HG03378 (cell line): ENCODE data around the gene GNAQ.

Experiments
- ATAC-seq: cut with Tn5 transposase; IDR thresholded peaks from one replicate; pipeline ENCODE4 v1.9.1; 2021; ENCODE audit warnings: mild to moderate bottlenecking, moderate library complexity; ENCODE audit not compliant: unreplicated experiment

GNAQ gene

DNA sequence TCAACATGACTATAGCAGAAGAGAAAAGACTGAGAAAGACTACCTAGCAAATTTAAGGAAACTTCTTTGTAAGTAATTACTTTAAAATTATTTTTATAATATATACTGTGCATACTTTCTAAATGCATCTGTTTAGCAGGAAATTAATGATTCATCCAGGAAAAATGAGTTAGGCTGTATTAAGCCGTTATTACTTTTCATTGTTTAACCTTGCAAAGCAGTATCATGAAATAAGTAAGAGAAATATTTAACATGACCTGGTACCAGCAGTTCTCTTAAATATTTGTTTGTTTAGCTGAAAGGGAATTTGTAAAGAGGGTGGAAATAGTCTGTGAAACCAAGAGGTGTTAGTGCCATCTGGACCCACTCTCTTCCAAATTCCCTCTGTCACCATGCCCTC is 175.0 kb downstream of the GNAQ start:
- no peak for ATAC-seq

DNA sequence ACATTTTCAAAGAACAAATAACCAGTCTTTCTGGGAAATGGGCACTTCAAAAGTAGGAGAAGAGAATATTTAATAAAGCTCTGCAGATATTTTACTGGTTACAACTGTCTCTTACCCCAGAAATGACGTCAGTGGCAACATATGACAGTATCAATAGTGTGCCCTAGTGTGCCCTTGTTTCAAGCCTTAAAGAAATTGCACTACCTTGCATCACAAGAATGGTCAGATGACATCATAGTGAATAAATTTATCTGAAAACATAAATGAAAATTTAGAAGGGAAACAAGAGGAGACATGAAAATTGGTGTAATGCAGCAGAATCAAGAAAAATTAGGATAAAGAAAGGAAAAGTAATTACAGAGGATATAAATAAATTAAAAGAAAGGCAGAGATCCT is 176.7 kb downstream of the GNAQ start:
- no peak for ATAC-seq

DNA sequence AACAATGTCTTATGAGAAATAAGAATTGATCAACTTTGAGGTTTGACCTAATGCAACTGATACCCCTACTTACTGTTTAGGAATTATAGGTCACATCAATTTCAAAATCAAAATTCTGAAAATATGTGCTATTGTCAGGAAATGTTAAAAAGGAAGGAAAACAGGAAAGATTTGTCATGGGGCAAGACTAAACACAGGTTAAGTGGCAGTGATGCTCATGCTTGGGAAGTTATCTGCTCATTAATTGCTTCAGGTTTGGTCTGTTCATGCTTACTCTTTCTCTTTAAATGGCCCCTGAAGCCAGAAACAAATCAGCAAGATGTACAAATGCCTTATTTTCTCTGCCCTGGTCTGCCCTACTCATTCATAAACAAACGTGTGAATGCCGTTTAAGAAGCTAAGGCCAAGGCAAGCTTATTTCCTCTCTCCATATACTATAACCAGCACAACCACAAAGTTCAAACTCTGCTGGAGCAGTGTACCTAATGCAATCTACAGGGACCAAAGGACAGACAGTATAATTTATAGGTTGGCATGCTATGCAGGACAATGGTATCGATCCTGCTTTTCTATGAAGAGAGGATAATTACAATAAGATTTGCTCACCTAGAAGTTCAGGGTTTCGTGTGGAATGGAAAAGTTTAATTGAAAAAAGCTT is 177.2 kb downstream of the GNAQ start:
- ATAC-seq = no peak

DNA sequence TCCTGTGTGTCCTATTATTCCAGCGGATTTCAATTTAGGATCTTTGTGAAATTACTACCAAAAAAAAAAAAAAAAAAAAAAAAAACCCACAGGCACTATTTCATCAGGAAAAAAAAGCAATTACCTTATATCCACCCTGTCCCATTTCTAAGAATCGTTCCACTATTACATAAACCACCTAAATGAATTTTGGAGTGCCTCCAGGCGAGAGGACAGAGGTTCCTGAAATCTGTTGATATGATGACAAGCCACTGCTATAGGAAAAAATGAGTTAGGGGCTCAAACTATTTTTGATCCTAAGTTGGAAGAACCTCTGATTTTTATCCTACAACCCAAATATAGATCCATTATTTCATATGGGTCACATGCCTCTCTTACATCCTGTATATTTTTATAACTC is 177.9 kb downstream of the GNAQ start:
- ATAC-seq = no peak

DNA sequence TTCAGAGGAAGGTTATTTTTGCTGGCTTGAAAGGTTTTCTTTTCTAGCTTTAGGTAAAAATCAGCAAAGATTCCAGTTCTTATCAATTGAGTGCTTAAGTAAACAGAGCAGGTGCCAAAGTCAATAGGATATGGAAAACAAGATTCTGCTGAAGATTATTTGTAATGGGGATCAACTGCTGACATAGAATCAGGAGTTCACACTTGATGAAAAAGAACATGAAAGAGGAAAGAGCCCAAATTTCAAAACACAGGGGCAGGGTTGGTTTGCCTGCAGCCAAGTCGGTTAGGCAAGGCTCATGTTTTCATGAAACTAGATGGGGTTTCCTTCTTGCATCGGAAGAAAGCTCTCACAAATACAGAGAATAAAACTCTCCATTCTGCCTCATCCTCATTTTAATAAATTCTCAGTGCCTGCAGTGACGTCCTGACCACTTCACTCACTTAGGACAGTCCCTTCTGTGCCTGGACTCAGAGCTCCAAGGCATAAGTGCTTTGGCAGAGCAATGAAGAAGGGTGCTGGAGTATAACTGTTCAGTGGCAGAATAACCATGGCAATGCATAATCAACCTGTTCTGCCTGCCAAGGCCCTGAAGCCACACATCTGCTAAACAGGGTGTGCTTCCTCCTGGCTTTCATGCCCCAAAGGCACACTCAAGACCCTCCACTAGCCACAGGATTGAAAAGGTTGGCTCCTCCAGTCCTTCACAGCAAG is 179.6 kb downstream of the GNAQ start:
- ATAC-seq = no peak

DNA sequence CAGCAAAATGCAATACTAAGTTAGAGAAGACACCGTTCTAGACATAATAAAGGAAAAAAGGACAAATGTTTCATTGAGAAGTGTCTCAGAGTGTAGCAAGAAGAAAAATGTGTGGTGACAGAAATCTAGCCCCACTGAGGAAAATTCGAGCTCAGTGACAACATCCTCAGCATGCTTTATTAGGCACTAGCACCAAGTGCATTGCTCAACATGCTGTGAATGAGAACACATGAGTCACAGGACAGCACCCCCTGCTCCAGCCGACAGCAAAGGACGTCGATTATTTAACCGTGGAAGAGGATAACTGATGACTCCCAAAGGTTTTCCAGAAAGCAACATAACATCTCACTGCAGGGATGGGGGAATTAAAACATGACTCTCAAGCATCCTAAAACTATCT is 182.7 kb downstream of the GNAQ start:
- no peak for ATAC-seq

DNA sequence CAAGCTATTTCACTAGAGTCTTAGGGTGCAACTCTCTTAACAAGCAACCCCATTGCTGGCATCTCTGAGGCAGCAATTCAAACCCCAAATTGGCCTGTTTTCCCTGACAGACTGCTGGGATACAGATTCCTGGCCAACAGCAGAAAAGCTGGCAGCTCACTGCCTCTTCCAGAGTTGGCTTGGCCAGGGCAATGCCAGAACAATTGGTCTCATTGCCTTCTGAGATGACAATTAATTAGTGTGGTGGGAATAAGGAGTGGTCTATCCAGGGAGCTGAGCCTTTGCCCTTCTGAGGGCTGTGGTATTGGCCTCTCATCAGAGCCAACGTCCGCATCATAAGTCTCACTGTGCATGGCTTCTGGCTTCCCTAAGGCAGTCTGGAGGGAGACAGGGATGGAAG is 183.2 kb downstream of the GNAQ start:
- no peak for ATAC-seq

DNA sequence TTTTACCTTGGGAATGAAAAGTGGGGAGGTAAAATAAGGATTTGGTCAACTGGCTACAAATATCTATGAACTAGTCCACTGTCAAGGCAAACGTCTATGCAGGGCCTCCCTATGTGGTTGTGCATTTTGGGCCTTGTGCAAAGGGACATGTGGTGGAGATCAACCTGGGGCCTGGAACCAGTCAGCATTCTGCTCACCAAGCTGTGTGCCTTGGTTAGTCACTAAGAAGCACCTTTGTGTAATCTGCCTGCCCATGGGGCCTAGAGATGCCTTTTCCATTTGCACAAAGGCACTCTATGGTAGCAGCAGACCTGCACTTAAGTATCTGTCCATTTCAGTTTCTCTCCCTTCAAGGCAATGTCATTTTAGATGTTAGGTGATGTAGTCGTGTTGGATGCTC is 184.0 kb downstream of the GNAQ start:
- no peak for ATAC-seq

DNA sequence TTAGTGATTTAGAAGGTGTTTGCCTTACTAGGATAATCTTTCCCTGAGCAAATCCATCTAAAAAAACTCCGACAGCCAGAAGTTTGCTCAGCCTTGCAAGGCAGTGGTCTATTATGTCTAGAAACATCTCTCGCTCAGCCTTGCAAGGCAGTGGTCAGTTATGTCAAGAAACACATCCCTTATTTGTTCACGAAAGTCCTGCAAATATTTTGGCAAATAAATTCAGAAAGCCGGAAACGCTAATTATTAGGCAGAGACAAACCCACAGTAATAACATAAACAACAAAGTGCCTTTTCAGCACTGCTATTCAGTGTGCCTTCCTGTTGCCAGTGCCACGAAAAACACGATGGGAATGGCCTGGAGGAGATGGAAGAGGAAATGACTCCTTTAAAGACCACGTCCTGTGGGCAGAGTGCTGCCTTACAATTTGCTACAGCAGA is 184.5 kb downstream of the GNAQ start:
- no peak for ATAC-seq

DNA sequence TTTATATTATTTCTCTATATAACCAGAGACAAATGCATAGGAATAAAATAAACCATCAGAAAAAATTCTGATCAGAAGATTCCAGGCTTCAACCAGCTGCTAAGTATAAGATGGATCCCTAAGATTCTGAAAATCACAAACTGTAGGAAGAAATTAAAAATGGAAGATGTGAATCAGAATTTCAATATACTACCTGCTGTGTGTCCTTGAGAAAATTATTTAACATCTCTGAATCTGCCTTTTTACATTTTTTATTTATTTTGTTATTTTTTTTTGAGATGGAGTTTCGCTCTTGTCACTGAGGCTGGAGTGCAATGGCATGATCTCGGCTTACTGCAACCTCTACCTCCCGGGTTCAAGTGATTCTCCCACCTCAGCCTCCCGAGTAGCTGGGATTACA is 187.2 kb downstream of the GNAQ start:
- no peak for ATAC-seq

DNA sequence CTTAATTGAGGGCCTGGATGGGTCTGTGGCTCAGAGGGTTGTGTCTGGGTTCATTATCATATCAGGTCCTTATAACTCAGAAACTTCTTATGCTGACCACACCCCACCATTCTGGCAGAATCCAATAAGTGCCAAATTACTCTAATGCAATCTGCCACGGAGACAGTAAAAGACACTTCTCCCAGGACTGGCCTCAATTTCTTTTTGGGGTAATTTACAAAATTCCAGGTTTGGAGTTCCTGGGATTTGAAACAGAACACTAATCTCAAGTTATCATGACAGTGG is 187.8 kb downstream of the GNAQ start:
- ATAC-seq = no peak

DNA sequence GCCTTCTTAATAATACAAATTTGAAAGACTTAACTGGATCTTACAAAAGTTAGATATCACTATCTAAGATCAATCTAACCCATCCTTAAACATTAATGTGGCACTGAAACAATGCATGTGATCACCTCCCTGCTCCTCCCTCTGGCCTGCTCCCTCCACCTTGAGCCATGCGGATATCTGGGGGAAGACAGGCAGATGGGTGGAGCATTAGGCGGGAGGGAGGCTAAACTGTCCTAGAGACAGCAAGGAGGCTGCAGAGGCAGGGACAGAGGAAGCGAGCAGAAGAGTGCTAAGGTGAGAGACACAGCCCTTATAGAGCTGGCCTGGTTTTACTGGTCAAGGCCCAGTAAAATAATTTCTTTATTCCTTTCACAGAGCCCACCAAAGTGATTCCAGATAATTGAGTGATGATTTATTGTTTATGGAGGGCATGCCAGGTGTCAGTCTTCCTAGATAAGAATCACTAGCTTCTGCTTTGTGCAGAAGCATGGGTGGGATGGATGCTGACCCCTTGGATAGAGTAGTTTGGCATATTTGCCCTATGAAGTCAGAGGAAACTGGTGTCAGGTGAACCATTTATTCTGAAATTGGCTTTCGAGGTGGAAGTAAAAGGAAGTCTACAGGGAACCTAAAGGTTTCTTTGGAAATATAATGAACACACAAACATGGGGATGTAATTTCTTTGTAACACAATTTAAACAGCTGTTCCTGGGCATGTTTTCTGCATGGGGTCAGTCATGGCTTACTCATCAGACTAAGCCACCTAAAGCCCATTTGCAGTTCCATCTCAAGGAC is 188.3 kb downstream of the GNAQ start:
- no peak for ATAC-seq

DNA sequence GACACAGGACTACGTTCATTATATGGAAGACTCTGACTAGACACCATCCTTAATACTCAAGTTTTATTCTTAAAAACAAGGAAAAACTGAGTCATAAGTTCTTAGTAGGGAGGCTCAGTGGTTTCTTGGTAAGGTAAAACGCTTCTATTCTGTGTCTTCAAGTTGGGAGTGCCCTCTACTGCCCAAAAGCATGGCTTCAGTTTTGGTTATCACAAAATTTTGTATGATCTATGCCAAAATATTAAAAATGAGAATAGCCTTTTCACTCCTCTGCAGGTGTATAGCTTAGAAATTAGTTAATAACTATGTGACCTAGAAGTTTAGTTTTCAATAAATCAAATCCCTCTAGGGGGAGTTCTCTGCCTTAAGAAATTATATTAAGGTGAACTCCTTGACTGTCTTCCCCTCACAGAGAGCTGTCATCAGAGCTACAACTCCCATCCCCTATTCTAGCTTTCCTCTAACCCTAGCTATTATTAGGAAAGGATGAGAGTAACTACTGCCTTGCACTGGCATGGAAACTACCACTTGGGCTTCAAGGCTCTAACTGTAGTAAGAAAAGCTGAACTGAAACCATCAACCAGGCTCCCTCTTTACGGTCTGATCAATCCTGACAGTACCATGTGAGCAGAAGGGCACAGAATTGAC is 189.7 kb downstream of the GNAQ start:
- ATAC-seq = peak; percentile 78

DNA sequence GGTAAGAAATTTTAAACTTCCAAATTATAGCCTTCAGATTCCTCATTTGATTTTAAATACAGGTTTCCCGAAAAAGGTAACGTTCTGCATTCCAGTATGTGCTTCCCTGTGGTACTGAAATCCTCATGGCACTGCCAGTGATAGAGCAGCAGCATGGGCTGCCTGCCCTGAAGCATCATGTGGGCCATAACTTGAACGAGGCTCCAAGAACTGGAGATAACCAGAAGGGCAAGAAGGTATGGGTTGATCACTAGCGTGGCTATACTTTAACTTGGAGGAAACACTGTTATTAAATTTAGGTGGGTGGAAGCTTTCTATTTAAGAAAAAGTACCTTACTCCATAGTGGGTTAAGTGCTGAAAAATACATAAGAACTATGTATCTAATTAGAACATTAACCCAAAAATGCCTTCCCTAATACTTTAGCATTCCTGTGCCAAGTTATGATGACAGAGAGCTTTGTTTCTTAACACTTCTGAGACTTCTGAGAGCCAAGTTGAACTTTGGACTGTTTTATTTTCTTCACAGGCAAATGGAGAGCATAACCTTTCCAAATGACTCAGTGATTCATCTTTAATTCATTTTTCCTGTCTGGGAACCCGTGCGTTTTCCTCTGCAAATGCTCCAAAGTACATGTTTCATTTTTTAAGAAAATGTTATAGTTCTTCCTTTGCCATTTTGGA is 192.0 kb downstream of the GNAQ start:
- no peak for ATAC-seq

DNA sequence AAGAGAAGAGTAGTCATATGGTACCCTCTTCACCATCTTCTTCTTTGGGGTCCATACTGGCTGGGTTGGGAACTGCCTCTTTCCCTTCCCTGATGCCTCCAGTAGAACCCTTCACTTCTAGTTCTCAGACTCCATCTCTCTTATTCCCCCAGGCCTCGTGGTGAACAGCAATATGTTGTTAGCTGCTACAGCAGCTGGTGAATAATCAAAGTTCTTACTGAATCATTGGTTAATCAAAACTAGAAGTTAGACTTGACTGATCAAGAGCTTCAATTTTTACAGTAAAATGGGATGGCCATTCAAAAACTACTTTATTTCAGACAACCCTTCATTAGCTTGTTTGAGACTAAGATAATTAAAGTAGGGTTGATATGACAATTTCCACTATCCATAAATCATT is 192.6 kb downstream of the GNAQ start:
- no peak for ATAC-seq

DNA sequence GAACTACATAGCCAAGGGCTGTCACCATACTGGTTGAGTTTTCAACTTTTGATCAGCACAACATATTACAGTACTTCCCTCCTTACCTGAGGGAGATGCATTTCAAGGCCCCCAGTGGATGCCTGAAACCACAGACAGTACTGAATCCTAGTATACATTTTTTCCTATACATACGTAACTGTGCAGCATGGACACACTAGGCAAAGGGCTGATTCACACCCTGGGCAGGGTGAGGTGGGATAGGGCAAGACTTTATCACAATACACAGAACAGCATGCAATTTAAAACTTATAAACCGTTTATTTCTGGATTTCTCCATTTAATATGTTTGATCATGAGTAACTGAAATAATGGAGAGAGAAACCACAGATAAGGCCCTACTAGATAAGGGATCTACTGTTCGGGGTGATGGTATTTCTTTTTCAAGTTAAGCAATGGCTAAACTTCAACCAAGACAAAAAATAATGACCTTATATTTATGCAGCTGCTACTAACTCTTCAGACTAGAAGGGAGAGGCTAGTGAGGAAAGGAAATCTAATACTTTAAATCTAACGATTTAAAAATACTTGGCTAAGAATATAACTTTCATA is 196.6 kb downstream of the GNAQ start:
- no peak for ATAC-seq

DNA sequence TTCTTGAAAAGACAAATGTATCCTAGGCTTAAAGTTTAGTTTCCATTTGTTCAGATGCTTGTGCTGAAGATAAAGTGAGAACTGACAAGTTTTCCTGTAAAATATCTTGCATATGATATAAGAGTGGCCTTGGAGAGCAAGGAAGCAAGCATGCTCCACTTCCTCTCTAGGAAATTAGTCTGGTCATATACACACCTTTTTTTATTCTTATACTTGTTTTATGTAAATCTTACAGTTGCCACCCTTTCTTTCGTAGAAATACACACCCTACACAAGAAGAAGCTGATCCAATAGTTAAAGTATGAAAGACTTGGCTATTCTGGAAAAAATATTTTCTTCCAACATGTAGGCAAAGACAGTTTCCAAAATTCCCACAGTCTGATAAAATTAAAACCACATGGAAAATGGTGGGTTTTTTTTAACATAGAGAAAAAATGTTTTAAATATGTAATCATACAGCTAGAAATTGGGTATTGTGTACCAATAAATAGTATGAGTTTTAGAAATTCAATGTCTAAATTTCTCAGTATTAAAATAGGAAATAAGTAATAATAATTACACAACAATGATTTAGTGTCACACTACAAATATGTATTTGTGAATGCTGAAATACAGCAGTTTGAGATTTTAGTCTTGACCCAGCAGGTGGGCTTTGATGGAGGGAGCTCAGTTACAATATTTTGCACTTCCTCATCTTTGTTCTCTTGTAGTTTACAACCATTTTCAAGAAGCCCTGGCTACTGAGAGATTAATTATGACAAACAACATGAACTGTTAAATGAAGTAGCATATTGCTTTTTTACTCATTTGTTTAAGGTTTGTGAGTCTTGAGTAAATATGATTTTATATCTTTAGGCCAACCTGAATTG is 197.8 kb downstream of the GNAQ start:
- ATAC-seq = no peak

DNA sequence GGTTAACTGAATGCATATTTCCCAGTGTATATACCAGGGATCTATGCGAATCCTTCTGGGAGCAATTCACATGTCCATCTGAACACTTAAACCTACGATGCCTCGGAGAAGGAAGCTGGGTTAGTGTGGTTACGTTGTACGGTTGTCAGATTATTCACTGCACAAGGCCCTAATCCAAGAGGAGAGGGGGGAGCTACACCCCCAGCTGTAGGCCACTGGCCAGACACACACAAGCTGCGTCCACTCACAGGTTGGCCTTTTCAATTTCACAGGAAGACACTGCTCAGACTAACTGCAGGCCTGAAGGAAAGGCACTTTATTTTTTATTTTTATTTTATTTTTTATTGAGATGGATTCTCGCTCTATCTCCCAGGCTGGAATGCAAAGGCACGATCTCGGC is 199.0 kb downstream of the GNAQ start:
- ATAC-seq = no peak

DNA sequence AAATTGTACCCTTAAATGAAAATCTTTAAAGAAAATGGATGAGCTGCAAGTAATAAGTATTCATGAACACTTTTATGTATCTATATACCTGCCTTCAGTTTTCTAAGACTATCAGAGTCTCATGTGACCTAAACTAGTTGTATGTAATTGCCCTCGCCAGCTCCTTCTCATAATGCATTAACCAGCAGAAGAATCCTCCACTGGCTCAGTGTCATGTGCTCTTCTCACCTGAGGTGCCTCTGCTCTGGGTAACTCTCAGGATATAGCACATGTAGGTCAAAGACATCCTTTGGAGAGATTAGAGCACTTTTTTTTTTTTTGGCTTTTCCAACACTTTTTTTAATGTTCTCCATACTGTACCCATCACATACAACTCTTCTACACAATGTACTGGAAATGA is 199.8 kb downstream of the GNAQ start:
- no peak for ATAC-seq
